ENCODE results near the gene FAM234B. TPM values are rescaled to one million over a fixed set of nuclear protein-coding genes. Genes with fewer than 3 reads are reported as not detected.
"Not testable (repeated sequence)": the region's sequence is repeated elsewhere in the genome, so short reads cannot be mapped to it uniquely, and the experiment has no call there.

Gene FAM234B
- total RNA-seq, 1 experiment from 2014 or later: 3.3 TPM

- ATAC-seq: no peak
- no peak overlapping the region for H2AFZ ChIP-seq (ENCODE audit: low read length)
- H4K20me1 ChIP-seq (ENCODE audit: low read length): no peaks in the 10 kb centered on the region
- no peak overlapping the region for H3K27ac ChIP-seq (ENCODE audit: low read length)
- H3K27me3 ChIP-seq (ENCODE audit: low read length): no peaks in the 10 kb centered on the region
- BruUV-seq (replicated peaks): no TSS peak
- no peaks in the 10 kb centered on the region for H3K9me3 ChIP-seq (ENCODE audit: low read length)
- no peak for DNase-seq
- no peak overlapping the region for H3K4me2 ChIP-seq (ENCODE audit: low read length)
- no peak overlapping the region for H3K4me3 ChIP-seq (ENCODE audit: low read length)
- no peak overlapping the region for H3K9ac ChIP-seq (ENCODE audit: low read length)
- ChIA-PET POLR2A (ENCODE audit: unreplicated experiment) (interaction anchor here (1.0 kb wide), 1 partner anchor 144 kb away, joined by 14 read pairs; the partner anchor contains the start of gene EMP1), CTCF (no interaction called here)
- no peaks in the 10 kb centered on the region for H3K9me2 ChIP-seq (replicated peaks; ENCODE audit: low read length)
- H3K4me1 ChIP-seq (ENCODE audit: insufficient read depth, low read length): no peaks in the 10 kb centered on the region
- intact Hi-C loops (cut with micrococcal nuclease): no loop called here
- no peaks in the 10 kb centered on the region for H3F3A ChIP-seq (ENCODE audit: low read length, unreplicated experiment)
- TF ChIP-seq EZH2phosphoT487 (IDR thresholded peaks at IDR 0.05; ENCODE audit: borderline replicate concordance, low read length) (no peak), EZH2 (IDR thresholded peaks at IDR 0.05; ENCODE audit: low read length, unreplicated experiment) (no peak), CTCF (conservative IDR thresholded peaks at IDR 0.05; ENCODE audit: low read depth, low read length) (no peak)
- no peaks in the 10 kb centered on the region for H3K79me2 ChIP-seq (ENCODE audit: low read length)
- H3K36me3 ChIP-seq (ENCODE audit: low read depth, low read length): no peaks in the 10 kb centered on the region
These were observed 8.2 kb downstream of the FAM234B start for GRCh38 chr12:13052421-13052820.

- H3K79me2 ChIP-seq (ENCODE audit: low read length); H4K20me1 ChIP-seq (ENCODE audit: low read length); ATAC-seq; POLR2A ChIA-PET (ENCODE audit: unreplicated experiment); H3K9ac ChIP-seq (ENCODE audit: low read length); DNase-seq; H3K27me3 ChIP-seq (ENCODE audit: low read length); CTCF ChIA-PET; H2AFZ ChIP-seq (ENCODE audit: low read length); H3K4me3 ChIP-seq (ENCODE audit: low read length); H3K27ac ChIP-seq (ENCODE audit: low read length); BruUV-seq (replicated peaks); H3K36me3 ChIP-seq (ENCODE audit: low read depth, low read length); H3K4me2 ChIP-seq (ENCODE audit: low read length); H3K4me1 ChIP-seq (ENCODE audit: insufficient read depth, low read length); H3K9me2 ChIP-seq (replicated peaks; ENCODE audit: low read length); H3F3A ChIP-seq (ENCODE audit: low read length, unreplicated experiment); H3K9me3 ChIP-seq (ENCODE audit: low read length); intact Hi-C loops (cut with micrococcal nuclease): not testable (repeated sequence)
These were observed 9.4 kb downstream of the FAM234B start for GRCh38 chr12:13053617-13054016.

- no peaks in the 10 kb centered on the region for H3K9me3 ChIP-seq (ENCODE audit: low read length)
- POLR2A ChIA-PET (ENCODE audit: unreplicated experiment): no interaction called here
- no peak overlapping the region for H2AFZ ChIP-seq (ENCODE audit: low read length)
- no peaks in the 10 kb centered on the region for H3F3A ChIP-seq (ENCODE audit: low read length, unreplicated experiment)
- H3K36me3 ChIP-seq (ENCODE audit: low read depth, low read length): no peaks in the 10 kb centered on the region
- H3K4me3 ChIP-seq (ENCODE audit: low read length): no peak overlapping the region
- intact Hi-C loops (cut with micrococcal nuclease): no loop called here
- no peaks in the 10 kb centered on the region for H3K27me3 ChIP-seq (ENCODE audit: low read length)
- CTCF ChIA-PET: no interaction called here
- H4K20me1 ChIP-seq (ENCODE audit: low read length): no peaks in the 10 kb centered on the region
- H3K9me2 ChIP-seq (replicated peaks; ENCODE audit: low read length): no peaks in the 10 kb centered on the region
- H3K9ac ChIP-seq (ENCODE audit: low read length): no peak overlapping the region
- no peak overlapping the region for H3K27ac ChIP-seq (ENCODE audit: low read length)
- TF ChIP-seq EZH2 (IDR thresholded peaks at IDR 0.05; ENCODE audit: low read length, unreplicated experiment): no peak
- no peak for TF ChIP-seq EZH2phosphoT487 (IDR thresholded peaks at IDR 0.05; ENCODE audit: borderline replicate concordance, low read length)
- ATAC-seq (no peak), DNase-seq (no peak)
- no peaks in the 10 kb centered on the region for H3K4me1 ChIP-seq (ENCODE audit: insufficient read depth, low read length)
- no peaks in the 10 kb centered on the region for H3K79me2 ChIP-seq (ENCODE audit: low read length)
- no peak overlapping the region for H3K4me2 ChIP-seq (ENCODE audit: low read length)
- BruUV-seq (replicated peaks): no TSS peak
These were observed 16.4 kb downstream of the FAM234B start for GRCh38 chr12:13060581-13060980.

- DNase-seq (no peak), ATAC-seq (no peak)
- Histone ChIP-seq H2AFZ (ENCODE audit: low read length) (no peak overlapping the region), H3K36me3 (ENCODE audit: low read depth, low read length) (no peaks in the 10 kb centered on the region), H3F3A (ENCODE audit: low read length, unreplicated experiment) (no peaks in the 10 kb centered on the region), H4K20me1 (ENCODE audit: low read length) (no peaks in the 10 kb centered on the region), H3K4me1 (ENCODE audit: insufficient read depth, low read length) (no peaks in the 10 kb centered on the region), H3K27me3 (ENCODE audit: low read length) (no peaks in the 10 kb centered on the region), H3K4me3 (ENCODE audit: low read length) (no peak overlapping the region), H3K9ac (ENCODE audit: low read length) (no peak overlapping the region), H3K79me2 (ENCODE audit: low read length) (no peaks in the 10 kb centered on the region), H3K4me2 (ENCODE audit: low read length) (no peak overlapping the region), H3K9me2 (replicated peaks; ENCODE audit: low read length) (no peaks in the 10 kb centered on the region), H3K27ac (ENCODE audit: low read length) (no peak overlapping the region), H3K9me3 (ENCODE audit: low read length) (no peaks in the 10 kb centered on the region)
- TF ChIP-seq EZH2 (IDR thresholded peaks at IDR 0.05; ENCODE audit: low read length, unreplicated experiment) (no peak), CTCF (conservative IDR thresholded peaks at IDR 0.05; ENCODE audit: low read depth, low read length) (no peak), EZH2phosphoT487 (IDR thresholded peaks at IDR 0.05; ENCODE audit: borderline replicate concordance, low read length) (no peak)
- ChIA-PET CTCF (no interaction called here), POLR2A (ENCODE audit: unreplicated experiment) (no interaction called here)
- BruUV-seq (replicated peaks): no TSS peak
- intact Hi-C loops (cut with micrococcal nuclease): no loop called here
These were observed 17.2 kb downstream of the FAM234B start for GRCh38 chr12:13061377-13061776.

Measured in PC-3 (cell line).